A549 (cell line): Measurements from ENCODE around the gene LBP. TPM values are rescaled to one million over a fixed set of nuclear protein-coding genes. Genes with fewer than 3 reads are reported as not detected.

Experiments
- ATAC-seq, 2 experiments: fragments of 200-7000 bp in 1 of 2; fragments of >200 bp in 1 of 2; cut with Nextera tagmentation in 1 of 2; cut with Tn5 transposase in 1 of 2; 3 replicates each; pipeline versions ENCODE4 v1.8.0 to v1.9.1; 2018 to 2020; ENCODE audit warnings: mild to moderate bottlenecking in 1 of 2, moderate library complexity in 1 of 2
- CTCF ChIA-PET: fragments of 300-600 bp; sonication (Branson Sonifier 250); formaldehyde crosslinking; extraction: SDS; loops from one replicate; lab custom pipeline; 2021; ENCODE audit warnings: antibody characterized with exemption, inconsistent platforms; lab: Yijun Ruan, JAX
- POLR2A ChIA-PET: fragments of 350-600 bp; formaldehyde crosslinking; extraction: SDS; loops from one replicate; lab custom pipeline; 2021; ENCODE audit warnings: antibody characterized with exemption, inconsistent platforms; lab: Yijun Ruan, JAX
- DNase-seq, 2 experiments: peaks; one replicate each; pipeline versions ENCODE4 v3.0.0 to v3.0.0-alpha.2; 2011 to 2016; ENCODE audit warnings: low read depth in 1 of 2, low spot score in 1 of 2
- FAIRE-seq: peaks from 2 replicates; lab custom pipeline; 2011; peaks lifted over from hg19 to GRCh38; lab: Jason Lieb, UNC
- H3K27ac ChIP-seq, 2 experiments: fragments of >200 bp; sonication (Bioruptor Twin); formaldehyde crosslinking; 3 replicates each; pipeline ENCODE4 v1.5.1; 2016 to 2017
- H3K4me1 ChIP-seq: fragments of >200 bp; sonication (Bioruptor Twin); formaldehyde crosslinking; 3 replicates; pipeline ENCODE4 v1.6.1; 2016
- H3K4me2 ChIP-seq: fragments of >200 bp; sonication (Bioruptor Twin); formaldehyde crosslinking; 3 replicates; pipeline ENCODE4 v1.6.1; 2016
- H3K4me3 ChIP-seq: fragments of >200 bp; sonication (Bioruptor Twin); formaldehyde crosslinking; 3 replicates; pipeline ENCODE4 v1.5.1; 2016
- H3K9me3 ChIP-seq: fragments of >200 bp; sonication (Bioruptor Twin); formaldehyde crosslinking; 3 replicates; pipeline ENCODE4 v1.6.1; 2016
- BHLHE40 ChIP-seq: IDR thresholded peaks from 2 replicates; pipeline ENCODE4 v1.6.1; 2012; ENCODE audit warnings: low read depth, low read length, inconsistent platforms
- CBX2 ChIP-seq: fragments of 200-600 bp; sonication (generic); IDR thresholded peaks from 2 replicates; pipeline ENCODE4 v1.6.1; 2016; ENCODE audit warnings: low read depth, mild to moderate bottlenecking, borderline replicate concordance
- CHD2 ChIP-seq: fragments of 150-350 bp; IDR thresholded peaks from 2 replicates; pipeline ENCODE4 v1.6.1; 2014; ENCODE audit warnings: low read length; ENCODE audit not compliant: partially characterized antibody
- EHF ChIP-seq: fragments of 250-450 bp; sonication (Bioruptor Pico); IDR thresholded peaks from 2 replicates; pipeline ENCODE4 v1.5.0; 2020; ENCODE audit warnings: mild to moderate bottlenecking
- EP300 ChIP-seq, 2 experiments: fragments of >200 bp; sonication (Bioruptor Twin); formaldehyde crosslinking; IDR thresholded peaks; 2 replicates in 1 of 2; 3 replicates in 1 of 2; pipeline ENCODE4 v1.6.1; 2016 to 2017
- ESRRA ChIP-seq: fragments of 150-350 bp; IDR thresholded peaks from 2 replicates; pipeline ENCODE4 v1.6.1; 2014; ENCODE audit warnings: mild to moderate bottlenecking, low read length, borderline replicate concordance
- FOSL2 ChIP-seq, 2 experiments: fragments of 450-650 bp in 1 of 2; fragments of >200 bp in 1 of 2; sonication (Bioruptor Twin) in 1 of 2; formaldehyde crosslinking; IDR thresholded peaks; 2 replicates each; pipeline versions ENCODE4 v1.5.0 to v1.6.1; 2016 to 2020; ENCODE audit warnings: mild to moderate bottlenecking in 1 of 2, moderate library complexity in 1 of 2
- GATA3 ChIP-seq: IDR thresholded peaks from 2 replicates; pipeline ENCODE4 v1.6.1; 2012; ENCODE audit warnings: borderline replicate concordance
- HDAC2 ChIP-seq: fragments of 200-600 bp; sonication (generic); IDR thresholded peaks from 2 replicates; pipeline ENCODE4 v1.6.1; 2016
- HOXB5 ChIP-seq: fragments of 250-450 bp; sonication (Bioruptor Pico); IDR thresholded peaks from 2 replicates; pipeline ENCODE4 v1.5.0; 2020; ENCODE audit warnings: mild to moderate bottlenecking, moderate library complexity
- JUNB ChIP-seq: fragments of >200 bp; sonication (Bioruptor Twin); formaldehyde crosslinking; IDR thresholded peaks from 2 replicates; pipeline ENCODE4 v1.6.1; 2016
- MAFK ChIP-seq: fragments of 450-650 bp; IDR thresholded peaks from 2 replicates; pipeline ENCODE4 v1.6.1; 2014; ENCODE audit not compliant: partially characterized antibody
- PHF8 ChIP-seq: fragments of 200-600 bp; sonication (generic); IDR thresholded peaks from 2 replicates; pipeline ENCODE4 v1.6.1; 2016; ENCODE audit warnings: low read depth, mild to moderate bottlenecking, antibody characterized with exemption, moderate library complexity, borderline replicate concordance
- POLR2AphosphoS2 ChIP-seq: conservative IDR thresholded peaks from 2 replicates; pipeline ENCODE4 v1.6.1; 2012; ENCODE audit warnings: low read length, improper control_type of control experiment, inconsistent platforms
- RCOR1 ChIP-seq: fragments of 150-350 bp; IDR thresholded peaks from 2 replicates; pipeline ENCODE4 v1.6.1; 2014; ENCODE audit warnings: antibody characterized with exemption, low read length, low read depth
- RFX5 ChIP-seq: fragments of 450-650 bp; IDR thresholded peaks from 2 replicates; pipeline ENCODE4 v1.7.1; 2014; ENCODE audit warnings: antibody characterized with exemption, mild to moderate bottlenecking, moderate library complexity
- SMC3 ChIP-seq: fragments of >200 bp; sonication (Bioruptor Twin); formaldehyde crosslinking; IDR thresholded peaks from 3 replicates; pipeline ENCODE4 v1.6.1; 2018; ENCODE audit warnings: inconsistent platforms
- SREBF2 ChIP-seq: fragments of 450-650 bp; IDR thresholded peaks from 2 replicates; pipeline ENCODE4 v1.6.1; 2014; ENCODE audit warnings: mild to moderate bottlenecking, moderate library complexity
- TFCP2L1 ChIP-seq: fragments of 250-450 bp; sonication (Bioruptor Pico); IDR thresholded peaks from 2 replicates; pipeline ENCODE4 v1.5.0; 2021; ENCODE audit warnings: mild to moderate bottlenecking
- ZC3H11A ChIP-seq: fragments of 450-650 bp; IDR thresholded peaks from 2 replicates; pipeline ENCODE4 v1.6.1; 2014; ENCODE audit warnings: antibody characterized with exemption, mild to moderate bottlenecking
- ZFP36 ChIP-seq: fragments of 450-650 bp; IDR thresholded peaks from 2 replicates; pipeline ENCODE4 v1.6.1; 2014; ENCODE audit warnings: borderline replicate concordance; ENCODE audit not compliant: partially characterized antibody
- WGBS: methylation state at CpG from one replicate; pipeline ENCODE4 v1.1.6; 2017; ENCODE audit errors: missing lambda C conversion rate; 5-methylcytosine and 5-hydroxymethylcytosine counted together
- polyA minus RNA-seq: library from RNA; depleted of rRNA, polyadenylated mRNA; stranded (reverse); fragments of >200 nt; gene quantifications from 2 replicates; pipeline ENCODE4 v1.2.3, GENCODE V29; 2011; rRNA and poly(A)+ RNA removed
- polyA plus RNA-seq, 4 experiments: library from polyadenylated mRNA; depleted of rRNA in 3 of 4; stranded (reverse); fragments of >200 nt; fragmentation: RNase III in 1 of 4; extraction: RNeasy Plus Mini Kit Qiagen cat#74134 plus additional on column Dnase treatment in 1 of 4; gene quantifications; 2 replicates in 3 of 4; 3 replicates in 1 of 4; pipeline ENCODE4 v1.2.3, GENCODE V29; 2011 to 2017
- TF ChIP-seq, protein P1 (sequence below): IDR thresholded peaks from 2 replicates; pipeline ENCODE4 v1.6.1; 2012
- TF ChIP-seq, protein P2 (sequence below): fragments of 250-450 bp; sonication (Bioruptor Pico); IDR thresholded peaks from 2 replicates; pipeline ENCODE4 v1.5.0; 2021; ENCODE audit warnings: mild to moderate bottlenecking, moderate library complexity, borderline replicate concordance
- TF ChIP-seq, protein P3 (sequence below): IDR thresholded peaks from 2 replicates; pipeline ENCODE4 v1.6.1; 2012
- TF ChIP-seq, protein P4 (sequence below): fragments of 150-350 bp; IDR thresholded peaks from 2 replicates; pipeline ENCODE4 v1.6.1; 2014; ENCODE audit warnings: low read depth, mild to moderate bottlenecking, low read length
- TF ChIP-seq, protein P5 (sequence below): fragments of 450-650 bp; IDR thresholded peaks from 2 replicates; pipeline ENCODE4 v1.6.1; 2014; ENCODE audit warnings: antibody characterized with exemption

LBP gene, protein sequence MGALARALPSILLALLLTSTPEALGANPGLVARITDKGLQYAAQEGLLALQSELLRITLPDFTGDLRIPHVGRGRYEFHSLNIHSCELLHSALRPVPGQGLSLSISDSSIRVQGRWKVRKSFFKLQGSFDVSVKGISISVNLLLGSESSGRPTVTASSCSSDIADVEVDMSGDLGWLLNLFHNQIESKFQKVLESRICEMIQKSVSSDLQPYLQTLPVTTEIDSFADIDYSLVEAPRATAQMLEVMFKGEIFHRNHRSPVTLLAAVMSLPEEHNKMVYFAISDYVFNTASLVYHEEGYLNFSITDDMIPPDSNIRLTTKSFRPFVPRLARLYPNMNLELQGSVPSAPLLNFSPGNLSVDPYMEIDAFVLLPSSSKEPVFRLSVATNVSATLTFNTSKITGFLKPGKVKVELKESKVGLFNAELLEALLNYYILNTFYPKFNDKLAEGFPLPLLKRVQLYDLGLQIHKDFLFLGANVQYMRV
- polyA plus RNA-seq (2011; rRNA removed) (2.2 and 3.5 TPM in 2 replicates), polyA plus RNA-seq (2017; fragmentation: RNase III; extraction: RNeasy Plus Mini Kit Qiagen cat#74134 plus additional on column Dnase treatment) (0.62 to 1.3 TPM (median 1.0 TPM) in 3 replicates), polyA minus RNA-seq (1.5 and 1.7 TPM in 2 replicates)
- polyA plus RNA-seq (2012; cell fraction: cytosol; rRNA removed), result 0.25 and 0.34 TPM in 2 replicates
- 0.13 and 0.34 TPM in 2 replicates for polyA plus RNA-seq (2012; cell fraction: nucleus; rRNA removed)

DNA sequence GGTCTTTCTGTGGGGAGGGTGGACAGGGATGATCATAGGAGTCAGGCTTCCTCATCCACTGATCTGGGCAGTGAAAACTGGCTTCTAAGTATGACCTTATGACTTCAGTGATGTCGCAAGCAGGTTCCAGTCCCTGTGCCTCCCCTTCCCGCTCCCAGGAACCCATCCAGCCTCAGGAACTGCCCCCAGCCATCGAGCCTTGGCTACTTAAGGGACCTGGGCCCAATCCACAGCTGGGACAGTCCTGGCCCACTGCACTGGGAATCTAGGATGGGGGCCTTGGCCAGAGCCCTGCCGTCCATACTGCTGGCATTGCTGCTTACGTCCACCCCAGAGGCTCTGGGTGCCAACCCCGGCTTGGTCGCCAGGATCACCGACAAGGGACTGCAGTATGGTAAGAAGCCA is at the start of gene LBP:
Gene LBP (plus strand): TSS at position 236 of the 405 bp plus-strand sequence. CDS start 35 bp downstream, at position 271.
- peak within 1 kb of the TSS; percentile 31 for H3K4me2 ChIP-seq
- ChIA-PET CTCF (no interaction called here), POLR2A (no interaction called here)
- WGBS, result 58% methylated on average over 2 of the region's 8 CpGs
- H3K4me1 ChIP-seq, result peaks cover 17% of the 10 kb centered on the region
- FAIRE-seq (no peak), ATAC-seq (peak in 1 of 2 experiments; percentile 22; a peak in 1 of 6 replicates), DNase-seq (no peak)
- no peaks in the 10 kb centered on the region for H3K9me3 ChIP-seq
- H3K27ac ChIP-seq, result peak within 1 kb of the TSS; percentile 44 to 60; a peak in 5 of 6 replicates
- H3K4me3 ChIP-seq, result no peak within 1 kb of the TSS
- no peak for TF ChIP-seq CBX2
- no peak for TF ChIP-seq BHLHE40
- no peak for TF ChIP-seq SREBF2
- no peak for TF ChIP-seq HDAC2
- TF ChIP-seq ESRRA, result no peak
- TF ChIP-seq ZC3H11A, result no peak
- TF ChIP-seq JUNB, result no peak
- TF ChIP-seq ZFP36, result no peak
- no peak for TF ChIP-seq SMC3
- no peak for TF ChIP-seq POLR2AphosphoS2
- no peak for TF ChIP-seq RFX5
- TF ChIP-seq MAFK, result no peak
- no peak for TF ChIP-seq HOXB5 (CRISPR knock-in tag)
- no peak for TF ChIP-seq PHF8
- no peak for TF ChIP-seq EP300 (IDR thresholded peaks at IDR 0.05)
- no peak for TF ChIP-seq TFCP2L1 (CRISPR knock-in tag)
- TF ChIP-seq, protein P1, sequence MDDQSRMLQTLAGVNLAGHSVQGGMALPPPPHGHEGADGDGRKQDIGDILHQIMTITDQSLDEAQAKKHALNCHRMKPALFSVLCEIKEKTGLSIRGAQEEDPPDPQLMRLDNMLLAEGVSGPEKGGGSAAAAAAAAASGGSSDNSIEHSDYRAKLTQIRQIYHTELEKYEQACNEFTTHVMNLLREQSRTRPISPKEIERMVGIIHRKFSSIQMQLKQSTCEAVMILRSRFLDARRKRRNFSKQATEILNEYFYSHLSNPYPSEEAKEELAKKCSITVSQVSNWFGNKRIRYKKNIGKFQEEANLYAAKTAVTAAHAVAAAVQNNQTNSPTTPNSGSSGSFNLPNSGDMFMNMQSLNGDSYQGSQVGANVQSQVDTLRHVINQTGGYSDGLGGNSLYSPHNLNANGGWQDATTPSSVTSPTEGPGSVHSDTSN, result no peak
- TF ChIP-seq FOSL2 (IDR thresholded peaks at IDR 0.05), result no peak
- no peak for TF ChIP-seq FOSL2 (CRISPR knock-in tag; IDR thresholded peaks at IDR 0.05)
- TF ChIP-seq, protein P2, sequence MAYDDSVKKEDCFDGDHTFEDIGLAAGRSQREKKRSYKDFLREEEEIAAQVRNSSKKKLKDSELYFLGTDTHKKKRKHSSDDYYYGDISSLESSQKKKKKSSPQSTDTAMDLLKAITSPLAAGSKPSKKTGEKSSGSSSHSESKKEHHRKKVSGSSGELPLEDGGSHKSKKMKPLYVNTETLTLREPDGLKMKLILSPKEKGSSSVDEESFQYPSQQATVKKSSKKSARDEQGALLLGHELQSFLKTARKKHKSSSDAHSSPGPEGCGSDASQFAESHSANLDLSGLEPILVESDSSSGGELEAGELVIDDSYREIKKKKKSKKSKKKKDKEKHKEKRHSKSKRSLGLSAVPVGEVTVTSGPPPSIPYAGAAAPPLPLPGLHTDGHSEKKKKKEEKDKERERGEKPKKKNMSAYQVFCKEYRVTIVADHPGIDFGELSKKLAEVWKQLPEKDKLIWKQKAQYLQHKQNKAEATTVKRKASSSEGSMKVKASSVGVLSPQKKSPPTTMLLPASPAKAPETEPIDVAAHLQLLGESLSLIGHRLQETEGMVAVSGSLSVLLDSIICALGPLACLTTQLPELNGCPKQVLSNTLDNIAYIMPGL (CRISPR knock-in tag), result no peak
- no peak for TF ChIP-seq RCOR1
- TF ChIP-seq, all 56 proteins: peak for 0

DNA sequence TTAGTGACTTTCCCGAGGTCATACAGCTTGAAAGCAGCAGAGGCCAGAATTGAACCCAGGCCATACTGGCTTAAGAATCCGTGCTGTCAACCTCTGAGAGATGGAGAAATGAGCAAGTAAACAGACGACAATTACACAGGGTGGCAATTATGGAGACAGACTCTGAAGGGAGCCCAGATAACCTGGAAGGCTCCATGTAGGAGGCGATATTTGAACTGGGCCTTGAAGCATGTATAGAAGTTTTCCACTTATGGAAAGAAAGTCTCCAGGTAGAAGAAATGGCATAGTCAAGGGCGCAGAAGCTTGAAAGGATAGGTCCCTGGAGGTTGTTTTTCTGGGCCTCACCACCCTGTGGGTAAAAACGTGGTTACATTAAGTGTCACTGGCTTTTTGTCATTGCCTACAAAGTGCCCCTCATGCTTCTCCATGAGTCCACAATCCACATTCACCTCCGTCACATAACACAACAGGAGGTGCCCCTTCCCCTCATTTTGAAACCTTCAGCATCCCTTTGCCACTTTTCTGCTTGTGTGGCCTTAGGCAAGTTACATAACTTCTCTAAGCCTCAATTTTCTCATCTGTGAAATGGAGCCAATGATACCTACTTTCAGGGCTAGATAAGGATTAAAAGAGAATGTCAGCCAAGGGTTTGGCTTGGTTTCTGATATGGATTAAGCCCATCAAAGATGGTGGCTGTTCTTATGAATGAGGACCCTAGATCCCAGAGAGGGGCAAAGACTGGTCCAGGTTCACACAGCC is 48.2 kb upstream of the LBP start:
- no peak overlapping the region for H3K4me2 ChIP-seq
- CTCF ChIA-PET, result interaction anchor here (0.8 to 3.2 kb wide), 2 partner anchors 77 to 240 kb away, joined by 4 to 11 read pairs; no protein-coding TSS in a partner anchor
- no peaks in the 10 kb centered on the region for H3K4me1 ChIP-seq
- TF ChIP-seq, protein P2 (CRISPR knock-in tag), result no peak
- TF ChIP-seq, protein P3, sequence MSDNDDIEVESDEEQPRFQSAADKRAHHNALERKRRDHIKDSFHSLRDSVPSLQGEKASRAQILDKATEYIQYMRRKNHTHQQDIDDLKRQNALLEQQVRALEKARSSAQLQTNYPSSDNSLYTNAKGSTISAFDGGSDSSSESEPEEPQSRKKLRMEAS, result no peak
- TF ChIP-seq CHD2 (no peak), EHF (CRISPR knock-in tag) (no peak), GATA3 (no peak), RCOR1 (no peak), TFCP2L1 (CRISPR knock-in tag) (no peak), ZFP36 (no peak), POLR2AphosphoS2 (no peak), FOSL2 (IDR thresholded peaks at IDR 0.05) (no peak), FOSL2 (CRISPR knock-in tag; IDR thresholded peaks at IDR 0.05) (no peak)
- TF ChIP-seq, protein P4, sequence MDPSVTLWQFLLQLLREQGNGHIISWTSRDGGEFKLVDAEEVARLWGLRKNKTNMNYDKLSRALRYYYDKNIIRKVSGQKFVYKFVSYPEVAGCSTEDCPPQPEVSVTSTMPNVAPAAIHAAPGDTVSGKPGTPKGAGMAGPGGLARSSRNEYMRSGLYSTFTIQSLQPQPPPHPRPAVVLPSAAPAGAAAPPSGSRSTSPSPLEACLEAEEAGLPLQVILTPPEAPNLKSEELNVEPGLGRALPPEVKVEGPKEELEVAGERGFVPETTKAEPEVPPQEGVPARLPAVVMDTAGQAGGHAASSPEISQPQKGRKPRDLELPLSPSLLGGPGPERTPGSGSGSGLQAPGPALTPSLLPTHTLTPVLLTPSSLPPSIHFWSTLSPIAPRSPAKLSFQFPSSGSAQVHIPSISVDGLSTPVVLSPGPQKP, result no peak
- TF ChIP-seq, protein P5, sequence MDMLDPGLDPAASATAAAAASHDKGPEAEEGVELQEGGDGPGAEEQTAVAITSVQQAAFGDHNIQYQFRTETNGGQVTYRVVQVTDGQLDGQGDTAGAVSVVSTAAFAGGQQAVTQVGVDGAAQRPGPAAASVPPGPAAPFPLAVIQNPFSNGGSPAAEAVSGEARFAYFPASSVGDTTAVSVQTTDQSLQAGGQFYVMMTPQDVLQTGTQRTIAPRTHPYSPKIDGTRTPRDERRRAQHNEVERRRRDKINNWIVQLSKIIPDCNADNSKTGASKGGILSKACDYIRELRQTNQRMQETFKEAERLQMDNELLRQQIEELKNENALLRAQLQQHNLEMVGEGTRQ, result no peak
- TF ChIP-seq, all 56 proteins: peak for 0
- DNase-seq (no peak), FAIRE-seq (no peak), ATAC-seq (no peak)
- no peaks in the 10 kb centered on the region for H3K9me3 ChIP-seq
- 72% methylated on average over 7 of the region's 7 CpGs for WGBS
- POLR2A ChIA-PET, result no interaction called here
- H3K27ac ChIP-seq, result no peak overlapping the region
- H3K4me3 ChIP-seq, result no peak overlapping the region
